Stomach (tissue), 9 donors: ENCODE results near the gene GSTM5. TPM values are rescaled to one million over a fixed set of nuclear protein-coding genes. Genes with fewer than 3 reads are reported as not detected.
"Not testable (repeated sequence)": the region's sequence is repeated elsewhere in the genome, so short reads cannot be mapped to it uniquely, and the experiment has no call there.

Experiments used
- DNase-seq, 2 donors: peaks; one replicate each; pipeline versions ENCODE4 v3.0.0 to v3.0.0-alpha.2; 2013 to 2019
- H3K27ac ChIP-seq, 5 donors: fragments of 200-600 bp in 4 of 5; sonication (generic) in 4 of 5; one replicate each; pipeline ENCODE4 v1.5.1; 2013 to 2019; ENCODE audit warnings: mild to moderate bottlenecking in 1 of 5, moderate library complexity in 1 of 5
- H3K27me3 ChIP-seq, 3 donors: fragments of 200-600 bp; sonication (generic); one replicate each; pipeline ENCODE4 v1.5.1; 2017 to 2019; ENCODE audit warnings: mixed run types in 1 of 3
- H3K36me3 ChIP-seq, 4 donors: fragments of 200-600 bp; sonication (generic); 1 replicate in 3 of 4; 2 replicates in 1 of 4; pipeline ENCODE4 v1.5.1; 2016 to 2019
- H3K4me1 ChIP-seq, 4 donors: fragments of 200-600 bp; sonication (generic); one replicate each; pipeline ENCODE4 v1.5.1; 2016 to 2019
- H3K4me3 ChIP-seq, 4 donors: fragments of 200-600 bp; sonication (generic) in 3 of 4; one replicate each; pipeline ENCODE4 v1.5.1; 2016 to 2019; ENCODE audit warnings: mild to moderate bottlenecking in 1 of 4
- H3K9me3 ChIP-seq, 4 donors: fragments of 200-600 bp; sonication (generic); one replicate each; pipeline ENCODE4 v1.5.1; 2016 to 2019
- EP300 ChIP-seq: sonication (generic); formaldehyde crosslinking; IDR thresholded peaks from one replicate; pipeline ENCODE4 v1.6.1; 2017; ENCODE audit warnings: antibody characterized with exemption
- POLR2A ChIP-seq, 4 donors: fragments of 450-650 bp; IDR thresholded peaks; one replicate each; pipeline ENCODE4 v1.6.1; 2016; ENCODE audit warnings: antibody characterized with exemption in 4 of 4, control low read depth in 2 of 4, mild to moderate bottlenecking in 1 of 4, moderate library complexity in 1 of 4
- POLR2AphosphoS5 ChIP-seq, 3 donors: sonication (generic); formaldehyde crosslinking; IDR thresholded peaks; one replicate each; pipeline ENCODE4 v1.6.1; 2016; ENCODE audit warnings: antibody characterized with exemption in 3 of 3
- WGBS, 5 donors: extraction: QIAGEN DNeasy Blood & Tissue Kit in 3 of 5; methylation state at CpG; one replicate each; pipeline versions ENCODE4 v1.1.5 to v1.1.7; 2013 to 2018; 5-methylcytosine and 5-hydroxymethylcytosine counted together
- intact Hi-C: fragments of 100-400 bp; cut with DNase I; formaldehyde crosslinking; loops from one replicate; pipeline ENCODE4 v1.15.1; 2023; ENCODE audit warnings: low total_unique reads
- polyA plus RNA-seq, 3 donors: library from polyadenylated mRNA; stranded (reverse); fragments of 200-250 nt; gene quantifications; one replicate each; pipeline ENCODE4 v1.2.3, GENCODE V29; 2013
- total RNA-seq, 5 donors: library from RNA; depleted of rRNA; stranded (reverse); fragments of >200 nt; gene quantifications; one replicate each; pipeline versions ENCODE4 v1.1.0 to v1.2.3, GENCODE V29; 2014 to 2016
- TF ChIP-seq, protein P1 (sequence below), 7 experiments: fragments of 450-650 bp in 4 of 7; fragments of 200-600 bp in 3 of 7; sonication (generic) in 3 of 7; IDR thresholded peaks; one replicate each; pipeline ENCODE4 v1.5.1; 2016 to 2019; ENCODE audit warnings: antibody characterized with exemption in 7 of 7, control low read depth in 2 of 7, mild to moderate bottlenecking in 1 of 7
- donor health status: healthy with polysubstance abuse.
- donor health status: Bipolar disorder and iron deficiency.
- donor health status: healthy.

GSTM5 gene
- total and polyA plus RNA-seq, 8 donors: 1.4 to 35.6 (median 16.7) TPM; not detected in 2

DNA sequence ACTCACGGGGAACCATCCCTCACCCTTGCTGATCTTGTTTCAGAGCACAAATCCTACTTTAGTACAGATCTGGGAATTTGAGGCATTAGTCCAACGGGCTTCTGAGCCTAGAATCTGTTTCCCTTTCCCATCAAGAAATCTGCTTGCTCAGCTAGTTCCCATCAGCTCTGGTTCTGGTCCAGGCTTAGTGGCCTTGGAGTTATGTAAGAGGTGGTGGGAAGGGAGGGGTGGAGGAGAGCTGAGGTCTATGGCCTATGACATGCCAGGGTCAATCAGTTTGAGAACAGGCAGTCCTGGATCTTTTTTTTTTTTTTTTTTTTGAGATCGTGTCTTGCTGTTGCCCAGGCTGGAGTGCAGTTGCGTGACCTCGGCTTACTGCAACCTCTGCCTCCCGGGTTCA, 20.3 kb upstream of the GSTM5 start:
- no peaks in the 10 kb centered on the region for H3K36me3 ChIP-seq
- DNase-seq: no peak
- H3K4me3 ChIP-seq: no peak overlapping the region
- WGBS, 5 donors: 80 to 82% methylated on average over 4 to 6 of the region's 6 CpGs; no CpG with 5 or more reads in 3 of the 5 donors
- H3K4me1 ChIP-seq: peaks cover 0 to 7% (median 0%) of the 10 kb centered on the region in 4 donors
- H3K27me3 ChIP-seq: no peaks in the 10 kb centered on the region
- no peak overlapping the region for H3K27ac ChIP-seq
- H3K9me3 ChIP-seq: no peaks in the 10 kb centered on the region
- intact Hi-C loops: no loop called here
- TF ChIP-seq, protein P1, sequence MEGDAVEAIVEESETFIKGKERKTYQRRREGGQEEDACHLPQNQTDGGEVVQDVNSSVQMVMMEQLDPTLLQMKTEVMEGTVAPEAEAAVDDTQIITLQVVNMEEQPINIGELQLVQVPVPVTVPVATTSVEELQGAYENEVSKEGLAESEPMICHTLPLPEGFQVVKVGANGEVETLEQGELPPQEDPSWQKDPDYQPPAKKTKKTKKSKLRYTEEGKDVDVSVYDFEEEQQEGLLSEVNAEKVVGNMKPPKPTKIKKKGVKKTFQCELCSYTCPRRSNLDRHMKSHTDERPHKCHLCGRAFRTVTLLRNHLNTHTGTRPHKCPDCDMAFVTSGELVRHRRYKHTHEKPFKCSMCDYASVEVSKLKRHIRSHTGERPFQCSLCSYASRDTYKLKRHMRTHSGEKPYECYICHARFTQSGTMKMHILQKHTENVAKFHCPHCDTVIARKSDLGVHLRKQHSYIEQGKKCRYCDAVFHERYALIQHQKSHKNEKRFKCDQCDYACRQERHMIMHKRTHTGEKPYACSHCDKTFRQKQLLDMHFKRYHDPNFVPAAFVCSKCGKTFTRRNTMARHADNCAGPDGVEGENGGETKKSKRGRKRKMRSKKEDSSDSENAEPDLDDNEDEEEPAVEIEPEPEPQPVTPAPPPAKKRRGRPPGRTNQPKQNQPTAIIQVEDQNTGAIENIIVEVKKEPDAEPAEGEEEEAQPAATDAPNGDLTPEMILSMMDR (IDR thresholded peaks at IDR 0.05): no peak
- TF ChIP-seq POLR2AphosphoS5 (IDR thresholded peaks at IDR 0.05): no peak
- TF ChIP-seq POLR2A (IDR thresholded peaks at IDR 0.05): no peak
- TF ChIP-seq EP300: no peak

DNA sequence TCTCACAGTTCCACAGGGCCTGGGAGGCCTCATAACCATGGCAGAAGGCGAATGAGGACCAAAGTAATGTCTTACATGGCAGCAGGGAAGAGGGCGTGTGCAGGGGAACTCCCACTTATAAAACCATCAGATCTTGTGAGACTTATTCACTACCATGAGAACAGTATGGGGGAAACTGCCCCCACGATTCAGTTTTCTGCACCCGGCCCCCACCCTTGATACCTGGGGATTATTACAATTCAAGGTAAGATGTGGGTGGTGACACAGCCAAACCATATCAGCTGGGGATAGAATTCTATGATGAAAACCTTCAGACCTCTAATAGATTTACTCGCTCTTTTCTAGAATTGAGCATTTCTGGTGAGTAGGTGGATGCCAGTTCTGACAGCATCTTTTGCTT, 17.7 kb upstream of the GSTM5 start:
- 91 to 96% methylated on average over 5 of the region's 5 CpGs; no CpG with 5 or more reads in 3 of the 5 donors for WGBS, 5 donors
- H3K27me3 ChIP-seq, H3K36me3 ChIP-seq, intact Hi-C loops, DNase-seq, H3K27ac ChIP-seq, H3K4me1 ChIP-seq, H3K4me3 ChIP-seq, H3K9me3 ChIP-seq: not testable (repeated sequence)

GRCh38 chr1:109695138-109695537, 16.9 kb upstream of the GSTM5 start:
- DNase-seq, intact Hi-C loops: not testable (repeated sequence)

GRCh38 chr1:109697066-109697465, 15.0 kb upstream of the GSTM5 start:
- H3K27me3 ChIP-seq: no peaks in the 10 kb centered on the region
- no peaks in the 10 kb centered on the region for H3K9me3 ChIP-seq
- intact Hi-C loops: no loop called here
- TF ChIP-seq, protein P1 (IDR thresholded peaks at IDR 0.05): no peak
- TF ChIP-seq POLR2A (IDR thresholded peaks at IDR 0.05) (no peak), EP300 (no peak), POLR2AphosphoS5 (IDR thresholded peaks at IDR 0.05) (no peak)
- no peaks in the 10 kb centered on the region for H3K4me1 ChIP-seq
- no peak overlapping the region for H3K4me3 ChIP-seq
- WGBS, 5 donors: 56 to 71% methylated on average over 4 of the region's 4 CpGs; no CpG with 5 or more reads in 3 of the 5 donors
- H3K36me3 ChIP-seq: no peaks in the 10 kb centered on the region
- no peak overlapping the region for H3K27ac ChIP-seq
- DNase-seq: no peak

More at GRCh38 chr1:109695138-109695537, 16.9 kb upstream of the GSTM5 start:
- not testable (repeated sequence) for H3K27me3 ChIP-seq, H3K27ac ChIP-seq, H3K4me1 ChIP-seq, H3K4me3 ChIP-seq, H3K36me3 ChIP-seq, H3K9me3 ChIP-seq
- 89 to 91% methylated on average over 3 of the region's 3 CpGs; no CpG with 5 or more reads in 3 of the 5 donors for WGBS, 5 donors

DNA sequence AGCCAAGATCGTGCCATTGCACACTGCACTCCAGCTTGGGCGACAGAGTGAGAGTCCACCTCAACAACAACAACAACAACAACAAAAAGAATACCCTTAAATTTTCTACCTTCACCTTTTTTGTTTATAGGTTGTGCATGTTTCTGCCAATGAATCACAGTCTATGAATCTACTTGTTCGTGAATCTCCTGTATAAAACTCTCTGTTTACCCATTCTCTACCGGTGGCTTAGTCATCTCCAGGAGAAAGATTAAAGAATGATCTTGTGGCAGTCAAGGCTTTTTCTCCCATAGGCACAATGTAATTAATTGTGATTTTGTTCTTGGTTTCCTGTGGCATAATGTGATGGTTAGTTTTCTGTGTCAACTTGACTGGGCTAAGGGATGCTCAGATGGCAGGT, 14.2 kb upstream of the GSTM5 start:
- H3K36me3 ChIP-seq, H3K4me3 ChIP-seq, DNase-seq, H3K4me1 ChIP-seq, H3K27me3 ChIP-seq, H3K9me3 ChIP-seq, intact Hi-C loops, H3K27ac ChIP-seq: not testable (repeated sequence)
- WGBS, 5 donors: 66 to 74% methylated on average over 4 of the region's 4 CpGs; no CpG with 5 or more reads in 3 of the 5 donors

- H3K27me3 ChIP-seq, H3K27ac ChIP-seq, H3K36me3 ChIP-seq, intact Hi-C loops, H3K4me3 ChIP-seq, H3K9me3 ChIP-seq, DNase-seq: not testable (repeated sequence)
- WGBS, 5 donors: 78 to 88% (median 84%) methylated on average over 3 of the region's 3 CpGs
- H3K4me1 ChIP-seq: peaks cover 0 to 11% (median 2%) of the 10 kb centered on the region in 4 donors
Measured at GRCh38 chr1:109702940-109703339, 9.1 kb upstream of the GSTM5 start.
